ENCODE measurements around the gene ADK. TPM values are rescaled to one million over a fixed set of nuclear protein-coding genes. Genes with fewer than 3 reads are reported as not detected.

Gene ADK
- total and polyA plus RNA-seq, 2 experiments from 2014 or later, result 39.9 to 53.0 TPM

- TF ChIP-seq, protein P1, sequence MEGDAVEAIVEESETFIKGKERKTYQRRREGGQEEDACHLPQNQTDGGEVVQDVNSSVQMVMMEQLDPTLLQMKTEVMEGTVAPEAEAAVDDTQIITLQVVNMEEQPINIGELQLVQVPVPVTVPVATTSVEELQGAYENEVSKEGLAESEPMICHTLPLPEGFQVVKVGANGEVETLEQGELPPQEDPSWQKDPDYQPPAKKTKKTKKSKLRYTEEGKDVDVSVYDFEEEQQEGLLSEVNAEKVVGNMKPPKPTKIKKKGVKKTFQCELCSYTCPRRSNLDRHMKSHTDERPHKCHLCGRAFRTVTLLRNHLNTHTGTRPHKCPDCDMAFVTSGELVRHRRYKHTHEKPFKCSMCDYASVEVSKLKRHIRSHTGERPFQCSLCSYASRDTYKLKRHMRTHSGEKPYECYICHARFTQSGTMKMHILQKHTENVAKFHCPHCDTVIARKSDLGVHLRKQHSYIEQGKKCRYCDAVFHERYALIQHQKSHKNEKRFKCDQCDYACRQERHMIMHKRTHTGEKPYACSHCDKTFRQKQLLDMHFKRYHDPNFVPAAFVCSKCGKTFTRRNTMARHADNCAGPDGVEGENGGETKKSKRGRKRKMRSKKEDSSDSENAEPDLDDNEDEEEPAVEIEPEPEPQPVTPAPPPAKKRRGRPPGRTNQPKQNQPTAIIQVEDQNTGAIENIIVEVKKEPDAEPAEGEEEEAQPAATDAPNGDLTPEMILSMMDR (conservative IDR thresholded peaks at IDR 0.05; ENCODE audit: low read depth in 2 of 2), result no peak
Measured at GRCh38 chr10:74249865-74250264, 98.8 kb downstream of the ADK start (continued).

GRCh38 chr10:74255214-74255613 lies 104.2 kb downstream of the ADK start:
- Histone ChIP-seq H3K27me3 (ENCODE audit: insufficient read depth) (no peaks in the 10 kb centered on the region), H3K27ac (ENCODE audit: low read depth) (no peak overlapping the region), H4K20me1 (replicated peaks; ENCODE audit: insufficient read depth) (no peaks in the 10 kb centered on the region), H3K4me2 (peak overlapping the region; percentile 6; the same call in 1 of the 2 replicates), H2AFZ (no peak overlapping the region), H3K4me3 (no peak overlapping the region), H3F3A (replicated peaks; ENCODE audit: low read depth) (no peaks in the 10 kb centered on the region), H3K9me2 (ENCODE audit: insufficient read depth) (no peaks in the 10 kb centered on the region), H3K36me3 (ENCODE audit: insufficient read depth) (no peaks in the 10 kb centered on the region), H3K79me2 (replicated peaks; ENCODE audit: insufficient read depth) (no peaks in the 10 kb centered on the region), H3K4me1 (ENCODE audit: insufficient read depth) (peaks cover 54% of the 10 kb centered on the region)
- Mint-ChIP-seq H3K4me3 (peak overlapping the region; percentile 38; the same call in 2 of the 3 replicates), H3K27me3 (ENCODE audit: insufficient read depth, low read depth, poor library complexity) (no peaks in the 10 kb centered on the region), H3K4me1 (peaks cover 36% of the 10 kb centered on the region), H3K36me3 (ENCODE audit: low read depth) (no peaks in the 10 kb centered on the region; the same call in 2 of the 3 replicates), H3K9me3 (no peaks in the 10 kb centered on the region), H3K27ac (peak overlapping the region; percentile 74)
- peak; percentile 47 for ATAC-seq
- peak; percentile 33 for DNase-seq (ENCODE audit: low spot score)
- no peak for TF ChIP-seq ETS1 (IDR thresholded peaks at IDR 0.05)
- TF ChIP-seq NANOG (IDR thresholded peaks at IDR 0.05; ENCODE audit: borderline replicate concordance), result no peak
- TF ChIP-seq, protein P2, sequence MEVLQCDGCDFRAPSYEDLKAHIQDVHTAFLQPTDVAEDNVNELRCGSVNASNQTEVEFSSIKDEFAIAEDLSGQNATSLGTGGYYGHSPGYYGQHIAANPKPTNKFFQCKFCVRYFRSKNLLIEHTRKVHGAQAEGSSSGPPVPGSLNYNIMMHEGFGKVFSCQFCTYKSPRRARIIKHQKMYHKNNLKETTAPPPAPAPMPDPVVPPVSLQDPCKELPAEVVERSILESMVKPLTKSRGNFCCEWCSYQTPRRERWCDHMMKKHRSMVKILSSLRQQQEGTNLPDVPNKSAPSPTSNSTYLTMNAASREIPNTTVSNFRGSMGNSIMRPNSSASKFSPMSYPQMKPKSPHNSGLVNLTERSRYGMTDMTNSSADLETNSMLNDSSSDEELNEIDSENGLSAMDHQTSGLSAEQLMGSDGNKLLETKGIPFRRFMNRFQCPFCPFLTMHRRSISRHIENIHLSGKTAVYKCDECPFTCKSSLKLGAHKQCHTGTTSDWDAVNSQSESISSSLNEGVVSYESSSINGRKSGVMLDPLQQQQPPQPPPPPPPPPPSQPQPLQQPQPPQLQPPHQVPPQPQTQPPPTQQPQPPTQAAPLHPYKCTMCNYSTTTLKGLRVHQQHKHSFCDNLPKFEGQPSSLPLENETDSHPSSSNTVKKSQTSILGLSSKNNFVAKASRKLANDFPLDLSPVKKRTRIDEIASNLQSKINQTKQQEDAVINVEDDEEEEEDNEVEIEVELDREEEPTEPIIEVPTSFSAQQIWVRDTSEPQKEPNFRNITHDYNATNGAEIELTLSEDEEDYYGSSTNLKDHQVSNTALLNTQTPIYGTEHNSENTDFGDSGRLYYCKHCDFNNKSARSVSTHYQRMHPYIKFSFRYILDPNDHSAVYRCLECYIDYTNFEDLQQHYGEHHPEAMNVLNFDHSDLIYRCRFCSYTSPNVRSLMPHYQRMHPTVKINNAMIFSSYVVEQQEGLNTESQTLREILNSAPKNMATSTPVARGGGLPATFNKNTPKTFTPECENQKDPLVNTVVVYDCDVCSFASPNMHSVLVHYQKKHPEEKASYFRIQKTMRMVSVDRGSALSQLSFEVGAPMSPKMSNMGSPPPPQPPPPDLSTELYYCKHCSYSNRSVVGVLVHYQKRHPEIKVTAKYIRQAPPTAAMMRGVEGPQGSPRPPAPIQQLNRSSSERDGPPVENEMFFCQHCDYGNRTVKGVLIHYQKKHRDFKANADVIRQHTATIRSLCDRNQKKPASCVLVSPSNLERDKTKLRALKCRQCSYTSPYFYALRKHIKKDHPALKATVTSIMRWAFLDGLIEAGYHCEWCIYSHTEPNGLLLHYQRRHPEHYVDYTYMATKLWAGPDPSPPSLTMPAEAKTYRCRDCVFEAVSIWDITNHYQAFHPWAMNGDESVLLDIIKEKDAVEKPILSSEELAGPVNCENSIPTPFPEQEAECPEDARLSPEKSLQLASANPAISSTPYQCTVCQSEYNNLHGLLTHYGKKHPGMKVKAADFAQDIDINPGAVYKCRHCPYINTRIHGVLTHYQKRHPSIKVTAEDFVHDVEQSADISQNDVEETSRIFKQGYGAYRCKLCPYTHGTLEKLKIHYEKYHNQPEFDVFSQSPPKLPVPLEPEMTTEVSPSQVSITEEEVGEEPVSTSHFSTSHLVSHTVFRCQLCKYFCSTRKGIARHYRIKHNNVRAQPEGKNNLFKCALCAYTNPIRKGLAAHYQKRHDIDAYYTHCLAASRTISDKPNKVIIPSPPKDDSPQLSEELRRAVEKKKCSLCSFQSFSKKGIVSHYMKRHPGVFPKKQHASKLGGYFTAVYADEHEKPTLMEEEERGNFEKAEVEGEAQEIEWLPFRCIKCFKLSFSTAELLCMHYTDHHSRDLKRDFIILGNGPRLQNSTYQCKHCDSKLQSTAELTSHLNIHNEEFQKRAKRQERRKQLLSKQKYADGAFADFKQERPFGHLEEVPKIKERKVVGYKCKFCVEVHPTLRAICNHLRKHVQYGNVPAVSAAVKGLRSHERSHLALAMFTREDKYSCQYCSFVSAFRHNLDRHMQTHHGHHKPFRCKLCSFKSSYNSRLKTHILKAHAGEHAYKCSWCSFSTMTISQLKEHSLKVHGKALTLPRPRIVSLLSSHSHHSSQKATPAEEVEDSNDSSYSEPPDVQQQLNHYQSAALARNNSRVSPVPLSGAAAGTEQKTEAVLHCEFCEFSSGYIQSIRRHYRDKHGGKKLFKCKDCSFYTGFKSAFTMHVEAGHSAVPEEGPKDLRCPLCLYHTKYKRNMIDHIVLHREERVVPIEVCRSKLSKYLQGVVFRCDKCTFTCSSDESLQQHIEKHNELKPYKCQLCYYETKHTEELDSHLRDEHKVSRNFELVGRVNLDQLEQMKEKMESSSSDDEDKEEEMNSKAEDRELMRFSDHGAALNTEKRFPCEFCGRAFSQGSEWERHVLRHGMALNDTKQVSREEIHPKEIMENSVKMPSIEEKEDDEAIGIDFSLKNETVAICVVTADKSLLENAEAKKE (CRISPR knock-in tag; IDR thresholded peaks at IDR 0.05), result no peak
- no peak for TF ChIP-seq ZNF331 (CRISPR knock-in tag; IDR thresholded peaks at IDR 0.05; ENCODE audit: low read depth)
- no peak for TF ChIP-seq STAT1 (IDR thresholded peaks at IDR 0.05; ENCODE audit: unreplicated experiment)
- TF ChIP-seq ZNF114 (CRISPR knock-in tag; IDR thresholded peaks at IDR 0.05), result no peak
- TF ChIP-seq CREB1 (CRISPR knock-in tag; IDR thresholded peaks at IDR 0.05; ENCODE audit: low read depth), result no peak
- TF ChIP-seq EZH2phosphoT487 (IDR thresholded peaks at IDR 0.05; ENCODE audit: unreplicated experiment), result no peak
- TF ChIP-seq EZH2 (IDR thresholded peaks at IDR 0.05; ENCODE audit: low read depth, unreplicated experiment), result no peak
- no peak for TF ChIP-seq POLR2AphosphoS5 (IDR thresholded peaks at IDR 0.05; ENCODE audit: low read depth)
- no peak for TF ChIP-seq JUNB (IDR thresholded peaks at IDR 0.05; ENCODE audit: unreplicated experiment)
- TF ChIP-seq, protein P1 (conservative IDR thresholded peaks at IDR 0.05; ENCODE audit: low read depth in 2 of 2), result no peak
